GM18505 (cell line): Measurements from ENCODE around the gene ACOT13.
"Not testable (repeated sequence)": the region's sequence is repeated elsewhere in the genome, so short reads cannot be mapped to it uniquely, and the experiment has no call there.

Experiments
- ATAC-seq: cut with Tn5 transposase; IDR thresholded peaks from one replicate; pipeline ENCODE4 v1.9.1; 2021; ENCODE audit not compliant: unreplicated experiment
- POLR2A ChIP-seq: IDR thresholded peaks from 4 replicates; pipeline ENCODE4 v1.6.1; 2011; ENCODE audit warnings: borderline replicate concordance; ENCODE audit not compliant: insufficient read depth, insufficient read length; ENCODE audit errors: extremely low read depth

The ACOT13 gene

DNA sequence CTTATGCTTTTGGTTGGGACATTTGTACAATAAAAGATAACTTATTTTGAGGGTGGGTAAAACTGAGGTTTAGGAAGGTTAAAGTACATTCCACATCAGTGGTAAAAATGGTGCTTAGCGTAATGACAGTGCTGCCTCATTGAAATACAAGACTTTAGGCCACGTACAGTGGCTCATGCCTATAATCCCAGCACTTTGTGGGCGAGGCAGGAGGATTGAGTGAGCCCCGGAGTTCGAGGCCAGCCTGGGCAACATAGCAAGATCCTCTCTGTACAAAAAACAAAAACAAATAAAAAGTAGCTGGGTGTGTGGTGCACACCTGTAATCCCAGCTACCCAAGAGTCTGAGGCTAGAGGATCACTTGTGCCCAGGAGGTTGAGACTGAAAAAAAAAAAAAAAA is 18.6 kb upstream of the ACOT13 start:
- TF ChIP-seq POLR2A = no peak
- ATAC-seq = no peak

DNA sequence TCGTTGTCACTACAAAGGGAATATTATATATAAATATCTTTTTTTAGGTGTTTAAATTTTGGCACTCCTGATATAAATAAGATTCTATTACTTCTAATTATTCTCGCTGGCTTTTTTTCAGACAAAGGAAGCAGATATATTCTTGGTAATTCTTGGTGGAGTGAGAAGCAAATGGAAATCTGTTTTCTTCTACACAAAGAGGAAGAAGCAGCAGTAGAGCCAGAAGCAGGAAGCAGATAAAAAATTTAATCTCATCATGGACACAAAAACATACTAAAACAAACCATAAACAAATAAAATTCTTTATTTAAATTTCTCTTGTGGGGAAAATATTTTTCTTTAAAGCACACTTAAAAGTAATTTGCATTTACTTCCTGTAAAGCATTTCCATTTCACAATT is 17.2 kb upstream of the ACOT13 start:
- no peak for TF ChIP-seq POLR2A
- no peak for ATAC-seq

- TF ChIP-seq POLR2A = no peak
- no peak for ATAC-seq
Observed at GRCh38 chr6:24650365-24650764, 16.5 kb upstream of the ACOT13 start.

DNA sequence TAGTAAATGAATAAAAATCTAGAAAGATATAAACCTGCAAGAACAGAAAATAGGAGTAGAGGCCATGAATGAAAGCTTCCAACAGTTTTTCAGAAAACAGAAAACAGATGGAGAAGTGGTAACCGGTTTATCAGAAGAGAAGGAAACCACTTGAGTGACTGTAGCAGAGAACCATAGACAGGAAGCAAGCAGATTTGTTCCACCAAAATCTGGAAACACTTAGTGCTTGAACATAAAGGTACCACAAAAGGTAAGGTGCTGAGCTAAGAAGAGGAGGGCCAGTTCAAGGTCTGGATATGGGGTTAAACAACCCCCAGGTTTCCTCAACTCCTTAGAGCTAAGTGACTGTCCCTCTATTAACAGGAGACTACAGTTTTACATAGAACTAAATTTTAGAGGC is 11.7 kb upstream of the ACOT13 start:
- ATAC-seq = no peak
- no peak for TF ChIP-seq POLR2A

- ATAC-seq = no peak
- TF ChIP-seq POLR2A = no peak
Observed at GRCh38 chr6:24658573-24659560, 8.0 kb upstream of the ACOT13 start.

DNA sequence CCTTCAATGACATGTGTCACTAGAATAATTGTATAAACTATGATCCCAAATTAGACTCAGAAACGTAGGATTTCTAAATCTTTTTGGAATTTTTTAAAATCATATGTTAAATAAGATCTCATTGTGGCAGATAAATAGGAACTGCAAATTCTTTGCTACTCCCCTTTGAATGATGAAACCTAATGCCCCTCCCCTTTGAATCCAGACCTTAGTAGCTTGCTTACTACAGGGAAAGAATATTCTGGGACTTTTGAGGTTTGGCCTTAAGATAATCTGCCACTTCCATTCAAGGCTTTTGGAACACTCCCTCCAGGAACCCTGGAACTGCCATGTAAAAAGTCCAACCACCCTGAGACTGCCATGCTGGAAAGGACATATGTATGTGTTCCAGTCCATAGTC is 7.3 kb upstream of the ACOT13 start:
- TF ChIP-seq POLR2A = no peak

DNA sequence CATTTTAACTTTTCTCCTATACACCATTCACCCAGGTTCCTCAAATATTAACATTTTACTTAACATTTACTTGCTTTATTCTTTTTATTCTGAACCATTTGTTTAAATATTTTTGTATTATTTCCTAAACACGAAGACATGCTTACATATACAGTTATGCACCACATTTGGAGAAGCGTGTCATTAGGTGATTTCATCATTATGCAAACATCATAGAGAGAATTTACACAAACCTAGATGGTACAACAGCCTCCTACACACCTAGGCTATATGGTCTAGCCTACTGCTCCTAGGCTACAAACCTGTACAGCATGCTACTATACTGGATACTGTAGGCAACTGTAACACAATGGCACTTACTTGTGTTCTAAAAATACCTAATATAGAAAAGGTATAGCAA is 6.8 kb upstream of the ACOT13 start:
- no peak for ATAC-seq
- no peak for TF ChIP-seq POLR2A

More for the DNA sequence above, 7.3 kb upstream of the ACOT13 start:
- no peak for ATAC-seq

DNA sequence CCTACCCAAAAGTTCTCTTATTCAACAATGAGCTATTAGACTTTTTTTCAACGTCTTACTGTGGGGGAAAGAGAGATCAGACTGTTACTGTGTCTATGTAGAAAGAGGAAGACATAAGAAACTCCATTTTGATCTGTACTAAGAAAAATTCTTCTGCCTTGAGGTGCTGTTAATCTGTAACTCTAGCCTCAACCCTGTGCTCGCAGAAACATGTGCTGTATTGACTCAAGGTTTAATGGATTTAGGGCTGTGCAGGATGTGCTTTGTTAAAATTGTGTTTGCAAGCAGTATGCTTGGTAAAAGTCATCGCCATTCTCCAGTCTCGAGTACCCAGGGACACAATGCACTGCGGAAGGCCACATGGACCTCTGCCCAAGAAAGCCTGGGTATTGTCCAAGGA is 5.1 kb upstream of the ACOT13 start:
- not testable (repeated sequence) for ATAC-seq

DNA sequence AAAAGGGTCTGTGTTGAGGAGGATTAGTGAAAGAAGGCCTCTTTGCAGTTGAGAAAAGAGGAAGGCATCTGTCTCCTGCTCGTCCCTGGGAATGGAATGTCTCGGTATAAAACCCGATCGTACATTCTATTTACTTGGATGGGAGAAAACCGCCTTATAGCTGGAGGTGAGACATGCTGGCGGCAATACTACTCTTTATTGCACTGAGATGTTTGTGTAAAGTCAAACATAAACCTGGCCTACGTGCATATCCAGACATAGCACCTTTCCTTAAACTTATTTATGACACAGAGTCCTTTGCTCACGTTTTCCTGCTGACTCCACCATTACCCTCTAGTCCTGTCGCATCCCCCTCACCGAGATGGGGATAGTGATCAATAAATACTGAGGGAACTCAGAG is 4.6 kb upstream of the ACOT13 start:
- no peak for ATAC-seq
- no peak for TF ChIP-seq POLR2A

- TF ChIP-seq POLR2A = no peak
- ATAC-seq = no peak
Observed at GRCh38 chr6:24663189-24663588, 3.7 kb upstream of the ACOT13 start.

DNA sequence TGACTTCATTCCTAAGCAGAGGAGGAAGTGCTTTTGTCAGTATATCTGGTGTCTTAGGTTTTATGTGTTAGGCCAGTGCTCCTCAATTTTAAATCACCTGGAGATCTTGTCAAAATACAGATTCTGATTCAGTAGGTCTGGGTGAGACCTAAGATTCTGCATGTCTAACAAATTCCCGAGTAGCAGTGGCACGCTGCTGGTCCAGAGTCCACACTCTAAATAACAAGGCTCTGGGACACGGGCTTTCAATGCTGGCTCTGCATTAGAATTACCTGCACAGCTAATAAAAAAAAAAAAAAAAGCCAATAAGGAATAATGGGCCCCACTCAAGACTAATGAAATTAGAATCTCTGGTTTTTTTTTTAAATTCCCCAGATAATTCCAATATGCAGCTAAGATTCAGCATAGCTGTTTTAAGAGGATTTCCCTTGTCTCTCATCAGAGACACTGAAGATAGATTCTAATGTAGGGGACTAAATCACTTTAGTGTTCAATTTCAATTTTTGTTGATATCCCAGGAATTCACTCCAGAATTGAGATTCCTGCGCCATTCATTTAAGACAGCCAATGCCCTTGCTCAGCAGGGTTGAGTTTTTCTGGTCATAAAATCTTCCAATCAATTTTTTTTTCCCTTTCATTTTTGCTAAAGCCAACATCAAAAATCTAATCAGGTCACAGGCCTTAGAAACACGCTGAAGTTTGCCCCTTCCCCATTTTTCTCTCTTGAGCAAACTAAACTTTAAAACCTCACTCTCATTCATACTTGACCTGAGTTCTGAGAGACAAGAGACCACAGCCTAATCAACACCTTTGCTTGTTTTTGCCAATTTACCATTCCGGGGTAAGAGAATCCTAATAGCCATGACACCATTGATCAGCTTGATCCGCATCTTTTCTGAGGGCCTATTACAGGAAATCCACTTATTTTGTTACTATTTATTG is 2.6 kb upstream of the ACOT13 start:
- no peak for TF ChIP-seq POLR2A
- no peak for ATAC-seq

GRCh38 chr6:24666097-24666640 is 708 bp upstream of the ACOT13 start:
- no peak for TF ChIP-seq POLR2A

DNA sequence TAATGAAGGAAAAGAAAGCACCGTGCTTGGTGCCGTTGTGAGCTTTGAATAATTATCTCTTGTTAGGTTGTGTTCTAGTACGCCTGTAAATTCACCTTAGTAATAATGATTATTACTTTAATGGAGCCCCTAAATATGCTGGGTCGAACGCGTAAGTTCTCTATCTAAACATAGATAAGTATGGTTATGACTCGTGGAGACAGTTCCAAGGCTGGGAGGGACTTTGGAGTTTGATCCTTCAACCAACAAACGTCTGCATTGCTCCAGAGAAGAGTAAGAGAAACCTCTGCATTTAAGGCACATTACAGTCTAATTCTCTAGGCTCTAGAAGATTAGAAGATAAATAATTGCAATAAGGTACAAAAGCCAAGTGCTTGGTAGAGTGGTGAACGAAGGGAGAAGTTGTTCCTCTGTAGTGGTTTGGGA is 514 bp downstream of the ACOT13 start:
- TF ChIP-seq POLR2A = no peak
- ATAC-seq = peak; percentile 1

More at GRCh38 chr6:24666097-24666640, 708 bp upstream of the ACOT13 start:
- peak; percentile 33 for ATAC-seq

GRCh38 chr6:24668066-24668996 is 1.5 kb downstream of the ACOT13 start:
- not testable (repeated sequence) for ATAC-seq
